ENCODE data around the gene STAT5B. TPM values are rescaled to one million over a fixed set of nuclear protein-coding genes. Genes with fewer than 3 reads are reported as not detected.
A peak's percentile ranks its signal among the peaks of the same experiment; 100 is the strongest.
"Not testable (repeated sequence)": the region's sequence is repeated elsewhere in the genome, so short reads cannot be mapped to it uniquely, and the experiment has no call there.

STAT5B gene
- total RNA-seq, 1 experiment from 2014 or later = 14.2 TPM

- DNase-seq (ENCODE audit: low read depth) = peak; percentile 59
Measured at GRCh38 chr17:42193969-42194899, 82.0 kb downstream of the STAT5B start, which contains the start of gene GHDC. Gene GHDC, minus strand, starts transcription at chr17:42194494. Its CDS starts 913 bp downstream, at chr17:42193581.

- DNase-seq (ENCODE audit: low read depth) = no peak
Measured at GRCh38 chr17:42193216-42193968, 82.8 kb downstream of the STAT5B start.

DNA sequence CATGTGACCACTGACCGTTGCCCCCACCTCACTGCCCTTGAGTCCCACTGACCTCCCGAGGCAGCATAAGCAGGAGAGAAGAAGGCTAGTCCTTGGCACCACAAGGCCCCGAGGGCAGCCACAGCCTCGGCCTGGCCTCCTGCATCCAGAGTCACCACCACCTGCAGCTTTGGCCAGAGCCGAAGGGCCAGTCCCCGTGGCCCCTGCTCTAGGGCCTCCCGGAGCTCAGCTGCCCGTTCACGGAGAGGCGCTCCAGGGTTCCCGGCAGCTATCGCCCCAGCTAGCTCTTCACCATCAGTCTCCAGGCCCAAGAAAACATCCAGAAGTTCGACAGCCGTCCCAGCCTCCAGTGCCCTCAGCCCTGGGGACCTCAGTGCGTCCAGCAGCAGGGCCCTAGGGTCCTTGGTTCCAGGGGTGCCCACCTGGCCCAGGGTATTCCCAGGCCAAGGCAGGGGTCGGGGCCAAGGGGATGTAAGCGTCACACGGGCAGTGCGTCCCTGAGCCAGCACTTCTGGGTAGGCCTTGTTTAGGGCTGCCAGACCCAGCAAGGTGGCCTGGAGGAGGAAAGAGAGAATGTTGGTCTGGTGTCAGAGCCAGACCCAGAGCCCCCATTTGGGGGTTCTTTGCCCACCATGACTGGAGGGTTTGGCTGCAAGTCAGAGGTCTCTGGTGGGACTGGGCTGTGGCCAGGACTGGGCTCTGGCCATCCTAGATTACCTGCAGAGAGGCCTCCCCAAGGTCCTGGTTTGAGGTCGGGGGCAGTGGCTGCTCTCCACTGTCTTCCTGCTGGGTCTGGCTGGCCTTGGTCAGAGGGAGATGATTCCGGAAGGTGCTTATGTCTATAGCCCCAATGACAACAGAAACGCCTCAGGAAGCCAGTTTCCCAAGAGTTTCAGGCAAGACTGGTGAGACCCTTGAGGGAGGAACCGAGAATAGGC lies 83.7 kb downstream of the STAT5B start:
- DNase-seq (ENCODE audit: low read depth) = no peak

DNA sequence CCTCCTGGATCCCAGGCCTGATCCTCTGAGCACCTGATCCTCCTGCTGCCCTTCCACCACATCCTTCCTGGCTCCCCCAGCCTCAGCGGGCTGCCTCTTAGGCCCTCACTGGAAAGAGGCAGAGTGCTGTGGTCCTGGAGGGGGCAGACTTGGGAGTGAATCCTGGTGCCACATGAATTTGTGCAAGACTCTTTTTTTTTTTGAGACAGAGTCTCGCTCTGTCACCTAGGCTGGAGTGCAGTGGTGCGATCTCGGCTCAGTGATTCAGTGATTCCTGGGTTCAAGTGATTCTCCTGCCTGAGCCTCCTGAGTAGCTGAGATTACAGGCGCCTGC lies 84.9 kb downstream of the STAT5B start:
- no peak for DNase-seq (ENCODE audit: low read depth)

- DNase-seq (ENCODE audit: low read depth) = no peak
Measured at GRCh38 chr17:42190491-42191274, 85.5 kb downstream of the STAT5B start.

- DNase-seq (ENCODE audit: low read depth) = no peak
Measured at GRCh38 chr17:42189651-42189965, 86.6 kb downstream of the STAT5B start.

GRCh38 chr17:42188749-42189650 lies 87.2 kb downstream of the STAT5B start:
- no peak for DNase-seq (ENCODE audit: low read depth)

GRCh38 chr17:42187833-42188232 lies 88.4 kb downstream of the STAT5B start:
- no peak for DNase-seq (ENCODE audit: low read depth)

- DNase-seq (ENCODE audit: low read depth) = not testable (repeated sequence)
Measured at GRCh38 chr17:42186191-42186590, 90.0 kb downstream of the STAT5B start.

GRCh38 chr17:42185621-42185930 lies 90.6 kb downstream of the STAT5B start:
- DNase-seq (ENCODE audit: low read depth) = no peak

- no peak for DNase-seq (ENCODE audit: low read depth)
Measured at GRCh38 chr17:42184713-42185620, 91.2 kb downstream of the STAT5B start, which contains the start of gene HCRT. Gene HCRT, minus strand, starts transcription at chr17:42185452. Its CDS starts 87 bp downstream, at chr17:42185365.

- DNase-seq (ENCODE audit: low read depth) = peak; percentile 57
Measured at GRCh38 chr17:42183741-42184711, 92.2 kb downstream of the STAT5B start.

DNA sequence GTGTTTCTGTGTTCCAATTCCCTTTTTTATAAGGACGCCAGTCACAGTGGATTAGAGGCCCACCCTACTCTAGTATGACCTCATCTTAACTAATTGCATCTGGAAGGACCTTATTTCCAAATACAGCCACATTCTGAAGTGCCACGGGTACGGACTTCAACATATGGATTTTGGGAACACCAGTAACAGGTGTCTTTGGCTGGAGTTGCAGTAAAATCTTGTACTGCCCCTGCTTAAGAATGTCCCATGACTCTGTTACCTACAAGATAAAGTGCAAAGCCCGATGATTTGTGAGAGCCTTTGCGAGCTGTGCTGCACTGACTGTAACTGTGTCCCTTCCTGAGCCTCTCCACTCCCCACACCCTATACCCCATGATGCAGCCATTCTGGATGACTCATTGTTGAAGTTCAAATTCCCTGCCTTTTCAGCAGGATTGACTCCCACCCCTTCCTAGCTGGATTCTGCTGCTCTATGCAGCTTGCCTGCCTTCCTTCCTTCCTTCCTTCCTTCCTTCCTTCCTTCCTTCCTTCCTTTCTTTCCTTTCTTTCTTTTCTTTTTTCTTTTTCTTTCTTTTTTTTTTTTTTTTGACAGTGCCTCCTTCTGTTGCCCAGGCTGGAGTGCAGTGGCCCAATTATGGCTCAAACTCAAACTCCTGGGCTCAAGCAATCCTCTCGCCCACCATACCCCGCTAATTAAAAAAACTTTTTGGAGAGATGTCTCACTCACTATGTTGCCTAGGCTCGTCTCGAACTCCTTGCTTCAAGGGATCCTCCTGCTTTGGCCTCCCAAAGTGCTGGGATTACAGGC lies 93.1 kb downstream of the STAT5B start:
- DNase-seq (ENCODE audit: low read depth) = peak; percentile 36

DNA sequence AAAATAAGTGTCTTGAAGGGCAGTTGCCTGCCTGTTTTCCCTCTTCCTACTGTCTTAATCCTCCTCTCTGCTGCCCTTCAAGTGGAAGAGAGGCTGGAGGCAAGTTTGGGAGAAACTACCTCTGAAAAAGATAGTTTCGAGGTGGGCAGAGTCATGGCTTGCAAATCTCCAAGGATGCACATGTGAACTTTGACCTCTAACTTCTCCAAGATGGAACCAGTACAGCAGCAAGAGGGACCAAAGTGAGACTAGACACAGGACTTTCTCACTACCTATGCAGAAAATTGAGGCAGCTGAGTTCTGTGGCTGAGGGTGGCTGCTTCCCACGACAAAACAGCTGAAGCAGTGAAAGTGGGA lies 94.4 kb downstream of the STAT5B start:
- DNase-seq (ENCODE audit: low read depth) = no peak

GRCh38 chr17:42180922-42181850 lies 95.0 kb downstream of the STAT5B start, which contains the start of gene KCNH4:
Gene KCNH4, minus strand, starts transcription at chr17:42181142. Its CDS starts 197 bp downstream, at chr17:42180945.
- peak; percentile 65 for DNase-seq (ENCODE audit: low read depth)
